Left lung (tissue), 10 donors: ENCODE measurements around the gene TMEM63A. TPM values are rescaled to one million over a fixed set of nuclear protein-coding genes. Genes with fewer than 3 reads are reported as not detected.

Experiments
- ATAC-seq: fragments of 200-7000 bp; cut with Tn5 transposase; one replicate; pipeline ENCODE4 v1.9.1; 2020; ENCODE audit warnings: moderate library complexity
- DNase-seq, 4 donors: peaks; one replicate each; pipeline ENCODE4 v3.0.0-alpha.2; 2013 to 2020
- H3K27ac ChIP-seq, 2 donors: fragments of 200-600 bp; sonication (generic) in 1 of 2; one replicate each; pipeline versions ENCODE4 v1.5.0 to v1.8.0; 2020 to 2021
- H3K27me3 ChIP-seq, 2 donors: fragments of 200-600 bp; sonication (generic) in 1 of 2; one replicate each; pipeline versions ENCODE4 v1.5.0 to v1.8.0; 2020 to 2021
- H3K36me3 ChIP-seq, 2 donors: fragments of 200-600 bp; sonication (generic) in 1 of 2; one replicate each; pipeline versions ENCODE4 v1.5.0 to v1.8.0; 2020 to 2021
- H3K4me1 ChIP-seq, 2 donors: fragments of 200-600 bp; one replicate each; pipeline ENCODE4 v1.8.0; 2021
- H3K4me3 ChIP-seq, 2 donors: fragments of 200-600 bp; sonication (generic) in 1 of 2; one replicate each; pipeline versions ENCODE4 v1.5.0 to v1.8.0; 2020 to 2021; ENCODE audit warnings: mild to moderate bottlenecking in 1 of 2
- H3K9me3 ChIP-seq, 2 donors: fragments of 200-600 bp; sonication (generic) in 1 of 2; one replicate each; pipeline versions ENCODE4 v1.5.0 to v1.8.0; 2020 to 2021
- CTCF ChIP-seq, 2 donors: fragments of 200-600 bp; sonication (generic) in 1 of 2; IDR thresholded peaks; one replicate each; pipeline versions ENCODE4 v1.5.0 to v1.8.0; 2021; ENCODE audit warnings: antibody characterized with exemption in 2 of 2
- intact Hi-C, 2 donors: fragments of 100-400 bp; cut with DNase I; formaldehyde crosslinking; loops; one replicate each; pipeline versions ENCODE4 v1.11.2 to v1.14.2; 2022
- polyA plus RNA-seq, 6 donors: library from polyadenylated mRNA; unstranded; fragments of 120-200 nt; gene quantifications; one replicate each; pipeline ENCODE4 v1.2.1, GENCODE V29; 2013; ENCODE audit not compliant: insufficient read length in 6 of 6
- total RNA-seq, 2 donors: library from RNA; stranded (reverse); fragmentation: NEBNext Ultra II Directional; extraction: Animal tissue kit (Norgen Biotek cat#: 25700); gene quantifications; one replicate each; pipeline ENCODE4 v1.2.1, GENCODE V29; 2021
- donor health status: DM: no; HTN: yes; CAD: no.
- donor health status: DM: no; HTN: no; CAD: no.

TMEM63A gene
- total and polyA plus RNA-seq, 8 donors: 77.4 to 167 (median 123) TPM

- Histone ChIP-seq H3K4me3 (no peak overlapping the region), H3K27me3 (no peaks in the 10 kb centered on the region), H3K9me3 (no peaks in the 10 kb centered on the region), H3K4me1 (peaks cover 12 to 43% of the 10 kb centered on the region in 2 donors), H3K36me3 (peaks cover 0 to 50% of the 10 kb centered on the region in 2 donors), H3K27ac (peak overlapping the region in 1 of 2 donors; percentile 97)
- DNase-seq (no peak), ATAC-seq (no peak)
- intact Hi-C loops: no loop called here
- TF ChIP-seq CTCF (IDR thresholded peaks at IDR 0.05): no peak
Observed at GRCh38 chr1:225921734-225922709, 39.8 kb upstream of the TMEM63A start.

- Histone ChIP-seq H3K4me1 (peaks cover 12 to 41% of the 10 kb centered on the region in 2 donors), H3K4me3 (no peak overlapping the region), H3K9me3 (no peaks in the 10 kb centered on the region), H3K27ac (peak overlapping the region in 1 of 2 donors; percentile 28), H3K27me3 (no peaks in the 10 kb centered on the region), H3K36me3 (peaks cover 0 to 60% of the 10 kb centered on the region in 2 donors)
- intact Hi-C loops: no loop called here
- no peak for TF ChIP-seq CTCF (IDR thresholded peaks at IDR 0.05)
- DNase-seq (peak in 2 of 4 donors; percentile 59 to 66), ATAC-seq (no peak)
Observed at GRCh38 chr1:225919906-225920305, 37.7 kb upstream of the TMEM63A start.

- Histone ChIP-seq H3K27me3 (no peaks in the 10 kb centered on the region), H3K36me3 (peaks cover 0 to 63% of the 10 kb centered on the region in 2 donors), H3K9me3 (no peaks in the 10 kb centered on the region), H3K4me1 (peaks cover 7 to 31% of the 10 kb centered on the region in 2 donors), H3K27ac (no peak overlapping the region), H3K4me3 (no peak overlapping the region)
- DNase-seq: no peak
- intact Hi-C loops: no loop called here
- no peak for TF ChIP-seq CTCF (IDR thresholded peaks at IDR 0.05)
- ATAC-seq: no peak
Observed at GRCh38 chr1:225918280-225918679, 36.1 kb upstream of the TMEM63A start.

- Histone ChIP-seq H3K9me3 (no peaks in the 10 kb centered on the region), H3K4me1 (peaks cover under 1 to 23% of the 10 kb centered on the region in 2 donors), H3K4me3 (no peak overlapping the region), H3K27me3 (no peaks in the 10 kb centered on the region), H3K36me3 (peaks cover 0 to 63% of the 10 kb centered on the region in 2 donors), H3K27ac (no peak overlapping the region)
- intact Hi-C loops: no loop called here
- DNase-seq: no peak
- ATAC-seq: no peak
- no peak for TF ChIP-seq CTCF (IDR thresholded peaks at IDR 0.05)
Observed at GRCh38 chr1:225917536-225917935, 35.4 kb upstream of the TMEM63A start.

GRCh38 chr1:225917101-225917500, 34.9 kb upstream of the TMEM63A start:
- Histone ChIP-seq H3K4me1 (peaks cover 0 to 19% of the 10 kb centered on the region in 2 donors), H3K27me3 (no peaks in the 10 kb centered on the region), H3K36me3 (peaks cover 0 to 60% of the 10 kb centered on the region in 2 donors), H3K4me3 (no peak overlapping the region), H3K27ac (no peak overlapping the region), H3K9me3 (no peaks in the 10 kb centered on the region)
- DNase-seq (no peak), ATAC-seq (no peak)
- intact Hi-C loops: no loop called here
- TF ChIP-seq CTCF (IDR thresholded peaks at IDR 0.05): no peak
